ENCODE results near the gene ALG3. TPM values are rescaled to one million over a fixed set of nuclear protein-coding genes. Genes with fewer than 3 reads are reported as not detected.

ALG3 gene
- total RNA-seq, 1 experiment from 2014 or later = 57.3 TPM

DNA sequence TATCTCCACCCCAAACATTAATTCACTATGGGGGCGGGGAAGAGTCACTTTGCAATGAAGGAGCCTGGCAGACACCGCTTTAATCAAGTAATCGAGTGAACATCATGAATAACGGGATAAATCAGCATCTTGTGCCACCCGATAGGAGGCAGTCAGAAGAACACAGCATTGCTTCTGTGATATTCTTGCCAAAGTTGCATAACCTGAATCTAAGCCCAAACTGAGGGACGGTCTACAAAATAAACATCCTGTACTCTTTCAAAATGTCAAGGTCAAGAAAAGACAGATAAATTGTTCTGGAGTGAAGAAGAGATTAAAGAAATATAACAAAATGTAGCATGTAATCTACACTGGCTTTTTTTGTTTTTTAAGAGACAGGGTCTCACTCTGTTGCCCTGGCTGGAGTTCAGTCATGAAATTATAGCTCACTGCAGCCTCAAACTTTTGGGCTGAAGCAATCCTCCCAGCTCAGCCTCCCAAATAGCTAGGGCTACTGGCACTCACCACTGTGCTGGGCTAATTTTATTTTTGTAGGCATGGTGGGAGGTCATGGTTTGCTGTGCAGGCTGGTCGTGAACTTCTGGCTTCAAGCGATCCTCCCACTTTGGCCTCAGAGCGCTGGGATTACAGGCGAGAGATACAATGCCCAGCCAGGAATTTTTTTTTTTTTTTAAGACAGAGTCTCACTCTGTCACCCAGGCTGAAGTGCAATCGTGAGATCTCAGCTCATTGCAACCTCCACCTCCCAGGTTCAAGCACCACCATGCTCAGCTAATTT is 39.4 kb downstream of the ALG3 start:
- ChIA-PET CTCF (interaction anchor here (1.3 to 4.0 kb wide), 3 partner anchors 11 to 305 kb away, joined by 4 to 19 read pairs (median 8); no protein-coding TSS in a partner anchor), POLR2A (no interaction called here)
- TF ChIP-seq ZBTB21 (CRISPR knock-in tag; IDR thresholded peaks at IDR 0.05; ENCODE audit: borderline replicate concordance) (no peak), IRF2 (CRISPR knock-in tag; IDR thresholded peaks at IDR 0.05; ENCODE audit: borderline replicate concordance, low read depth) (no peak), OVOL2 (CRISPR knock-in tag; IDR thresholded peaks at IDR 0.05; ENCODE audit: borderline replicate concordance) (no peak), EMX1 (CRISPR knock-in tag; IDR thresholded peaks at IDR 0.05) (no peak), GABPB1 (CRISPR knock-in tag; IDR thresholded peaks at IDR 0.05) (no peak)
- TF ChIP-seq, protein P1, sequence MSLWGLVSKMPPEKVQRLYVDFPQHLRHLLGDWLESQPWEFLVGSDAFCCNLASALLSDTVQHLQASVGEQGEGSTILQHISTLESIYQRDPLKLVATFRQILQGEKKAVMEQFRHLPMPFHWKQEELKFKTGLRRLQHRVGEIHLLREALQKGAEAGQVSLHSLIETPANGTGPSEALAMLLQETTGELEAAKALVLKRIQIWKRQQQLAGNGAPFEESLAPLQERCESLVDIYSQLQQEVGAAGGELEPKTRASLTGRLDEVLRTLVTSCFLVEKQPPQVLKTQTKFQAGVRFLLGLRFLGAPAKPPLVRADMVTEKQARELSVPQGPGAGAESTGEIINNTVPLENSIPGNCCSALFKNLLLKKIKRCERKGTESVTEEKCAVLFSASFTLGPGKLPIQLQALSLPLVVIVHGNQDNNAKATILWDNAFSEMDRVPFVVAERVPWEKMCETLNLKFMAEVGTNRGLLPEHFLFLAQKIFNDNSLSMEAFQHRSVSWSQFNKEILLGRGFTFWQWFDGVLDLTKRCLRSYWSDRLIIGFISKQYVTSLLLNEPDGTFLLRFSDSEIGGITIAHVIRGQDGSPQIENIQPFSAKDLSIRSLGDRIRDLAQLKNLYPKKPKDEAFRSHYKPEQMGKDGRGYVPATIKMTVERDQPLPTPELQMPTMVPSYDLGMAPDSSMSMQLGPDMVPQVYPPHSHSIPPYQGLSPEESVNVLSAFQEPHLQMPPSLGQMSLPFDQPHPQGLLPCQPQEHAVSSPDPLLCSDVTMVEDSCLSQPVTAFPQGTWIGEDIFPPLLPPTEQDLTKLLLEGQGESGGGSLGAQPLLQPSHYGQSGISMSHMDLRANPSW (CRISPR knock-in tag; conservative IDR thresholded peaks at IDR 0.05; ENCODE audit: low read depth) = no peak
- TF ChIP-seq, protein P2, sequence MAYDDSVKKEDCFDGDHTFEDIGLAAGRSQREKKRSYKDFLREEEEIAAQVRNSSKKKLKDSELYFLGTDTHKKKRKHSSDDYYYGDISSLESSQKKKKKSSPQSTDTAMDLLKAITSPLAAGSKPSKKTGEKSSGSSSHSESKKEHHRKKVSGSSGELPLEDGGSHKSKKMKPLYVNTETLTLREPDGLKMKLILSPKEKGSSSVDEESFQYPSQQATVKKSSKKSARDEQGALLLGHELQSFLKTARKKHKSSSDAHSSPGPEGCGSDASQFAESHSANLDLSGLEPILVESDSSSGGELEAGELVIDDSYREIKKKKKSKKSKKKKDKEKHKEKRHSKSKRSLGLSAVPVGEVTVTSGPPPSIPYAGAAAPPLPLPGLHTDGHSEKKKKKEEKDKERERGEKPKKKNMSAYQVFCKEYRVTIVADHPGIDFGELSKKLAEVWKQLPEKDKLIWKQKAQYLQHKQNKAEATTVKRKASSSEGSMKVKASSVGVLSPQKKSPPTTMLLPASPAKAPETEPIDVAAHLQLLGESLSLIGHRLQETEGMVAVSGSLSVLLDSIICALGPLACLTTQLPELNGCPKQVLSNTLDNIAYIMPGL (CRISPR knock-in tag; IDR thresholded peaks at IDR 0.05) = no peak
- no peak overlapping the region for H3K4me3 Mint-ChIP-seq
- no peaks in the 10 kb centered on the region for H3K36me3 Mint-ChIP-seq
- H3K9me3 Mint-ChIP-seq = no peaks in the 10 kb centered on the region
- DNase-seq (ENCODE audit: low spot score) (no peak), ATAC-seq (no peak)
- no peaks in the 10 kb centered on the region for H3K4me1 Mint-ChIP-seq
- H3K27ac Mint-ChIP-seq = no peak overlapping the region
- no peaks in the 10 kb centered on the region; the same call in 1 of the 2 replicates for H3K27me3 Mint-ChIP-seq (ENCODE audit: low read depth)

DNA sequence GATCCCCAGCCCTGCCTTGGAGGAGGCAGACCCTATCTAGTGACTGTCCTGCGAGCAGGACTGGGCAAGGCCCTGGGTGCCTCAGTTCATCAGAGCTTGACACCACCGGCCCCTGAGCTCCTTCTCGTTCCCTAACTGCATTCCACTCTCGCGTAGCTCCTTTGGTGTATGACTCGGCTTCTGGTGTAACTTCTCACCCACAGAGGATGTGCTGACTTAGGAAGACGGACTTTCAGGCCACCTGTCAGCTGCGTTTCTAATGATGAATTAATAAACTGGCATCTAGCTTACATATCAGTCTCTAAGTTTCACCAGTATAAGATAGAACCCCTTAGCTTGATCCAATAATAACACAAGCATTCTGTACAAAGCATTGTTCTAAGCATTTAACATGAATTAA is 45.2 kb downstream of the ALG3 start:
- no peak for TF ChIP-seq TEAD1 (CRISPR knock-in tag; IDR thresholded peaks at IDR 0.05)
- no peak for TF ChIP-seq FOXJ3 (CRISPR knock-in tag; IDR thresholded peaks at IDR 0.05; ENCODE audit: borderline replicate concordance)
- TF ChIP-seq, protein P3, sequence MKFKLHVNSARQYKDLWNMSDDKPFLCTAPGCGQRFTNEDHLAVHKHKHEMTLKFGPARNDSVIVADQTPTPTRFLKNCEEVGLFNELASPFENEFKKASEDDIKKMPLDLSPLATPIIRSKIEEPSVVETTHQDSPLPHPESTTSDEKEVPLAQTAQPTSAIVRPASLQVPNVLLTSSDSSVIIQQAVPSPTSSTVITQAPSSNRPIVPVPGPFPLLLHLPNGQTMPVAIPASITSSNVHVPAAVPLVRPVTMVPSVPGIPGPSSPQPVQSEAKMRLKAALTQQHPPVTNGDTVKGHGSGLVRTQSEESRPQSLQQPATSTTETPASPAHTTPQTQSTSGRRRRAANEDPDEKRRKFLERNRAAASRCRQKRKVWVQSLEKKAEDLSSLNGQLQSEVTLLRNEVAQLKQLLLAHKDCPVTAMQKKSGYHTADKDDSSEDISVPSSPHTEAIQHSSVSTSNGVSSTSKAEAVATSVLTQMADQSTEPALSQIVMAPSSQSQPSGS (CRISPR knock-in tag; IDR thresholded peaks at IDR 0.05; ENCODE audit: borderline replicate concordance, low read depth) = no peak
- TF ChIP-seq TEAD4 (CRISPR knock-in tag; IDR thresholded peaks at IDR 0.05) = no peak
- no peak overlapping the region for H3K27ac Mint-ChIP-seq
- POLR2A ChIA-PET = interaction anchor here (0.5 kb wide), 1 partner anchor 11 kb away, joined by 9 read pairs; no protein-coding TSS in a partner anchor
- H3K9me3 Mint-ChIP-seq = no peaks in the 10 kb centered on the region
- no peaks in the 10 kb centered on the region for H3K27me3 Mint-ChIP-seq (ENCODE audit: low read depth)
- no peaks in the 10 kb centered on the region for H3K36me3 Mint-ChIP-seq
- no peak overlapping the region for H3K4me3 Mint-ChIP-seq
- CTCF ChIA-PET = interaction anchor here (1.5 kb wide), 1 partner anchor 24 kb away, joined by 3 read pairs; no protein-coding TSS in a partner anchor
- DNase-seq (ENCODE audit: low spot score) (no peak), ATAC-seq (no peak)
- H3K4me1 Mint-ChIP-seq = no peaks in the 10 kb centered on the region

DNA sequence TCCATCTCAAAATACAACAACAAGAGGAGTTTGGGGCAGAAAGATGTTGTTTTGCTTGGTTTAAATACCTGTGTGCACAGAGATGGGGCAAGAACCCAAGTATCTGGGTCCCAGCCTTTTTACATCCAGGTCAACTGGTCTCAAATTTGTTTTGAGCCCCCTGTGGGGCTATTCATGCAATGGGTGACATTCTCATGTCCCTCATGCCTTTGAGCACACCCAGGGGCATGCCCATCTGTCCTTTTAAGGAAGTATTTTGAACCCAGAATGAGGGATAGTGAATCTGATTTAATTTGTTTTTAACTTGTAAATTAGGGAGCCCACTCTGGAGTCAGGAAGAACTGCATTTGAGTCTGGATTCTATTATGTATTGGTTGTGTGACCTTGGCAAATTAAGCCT is 47.9 kb downstream of the ALG3 start:
- ATAC-seq (0 out of 2 replicates have a peak, but pooled peaks have one; percentile 24), DNase-seq (ENCODE audit: low spot score) (no peak)
- no peaks in the 10 kb centered on the region for H3K4me1 Mint-ChIP-seq
- ChIA-PET POLR2A (no interaction called here), CTCF (interaction anchor here (0.6 kb wide), 1 partner anchor 20 kb away, joined by 4 read pairs; no protein-coding TSS in a partner anchor)
- no peaks in the 10 kb centered on the region for H3K36me3 Mint-ChIP-seq
- no peaks in the 10 kb centered on the region for H3K9me3 Mint-ChIP-seq
- no peaks in the 10 kb centered on the region for H3K27me3 Mint-ChIP-seq (ENCODE audit: low read depth)
- no peak overlapping the region for H3K27ac Mint-ChIP-seq
- TF ChIP-seq ELF4 (CRISPR knock-in tag; IDR thresholded peaks at IDR 0.05; ENCODE audit: low read depth) (no peak), ZBTB21 (CRISPR knock-in tag; IDR thresholded peaks at IDR 0.05; ENCODE audit: borderline replicate concordance) (no peak), ETV6 (CRISPR knock-in tag; IDR thresholded peaks at IDR 0.05) (no peak)
- H3K4me3 Mint-ChIP-seq = no peak overlapping the region

All from WTC11 (cell line).